ENCODE data around the gene TMEM80. TPM values are rescaled to one million over a fixed set of nuclear protein-coding genes. Genes with fewer than 3 reads are reported as not detected.
"Not testable (repeated sequence)": the region's sequence is repeated elsewhere in the genome, so short reads cannot be mapped to it uniquely, and the experiment has no call there.

TMEM80 gene
- total RNA-seq, 4 donors from 2014 or later = 19.3 to 121 (median 41.8) TPM

- Histone ChIP-seq H3K4me3 (no peak overlapping the region), H3K27ac (no peak overlapping the region), H3K4me1 (peaks cover 0 to 17% (median 7%) of the 10 kb centered on the region in 4 donors), H3K27me3 (no peaks in the 10 kb centered on the region), H3K9me3 (no peaks in the 10 kb centered on the region), H3K36me3 (peaks cover 0 to 2% (median 0%) of the 10 kb centered on the region in 4 donors)
- intact Hi-C loops (cut with DNase I; ENCODE audit: low total_unique reads) (no loop called here), in situ Hi-C loops (cut with MboI; ENCODE audit: low pct_ligation_motif_present in 1 of 4, low pct_unique_long_range_greater_than_20kb in 1 of 4, low sequenced_read_pairs in 3 of 4) (no loop called here)
- 80 to 87% methylated on average over 1 to 15 of the region's 15 CpGs for WGBS, 2 donors (ENCODE audit: low coverage in 1 of 2)
- TF ChIP-seq CTCF (IDR thresholded peaks at IDR 0.05) = no peak
- TF ChIP-seq POLR2AphosphoS5 (IDR thresholded peaks at IDR 0.05) = no peak
- TF ChIP-seq EP300 (IDR thresholded peaks at IDR 0.05; ENCODE audit: low read depth) = no peak
- DNase-seq = no peak
Observed at GRCh38 chr11:653837-654236, 41.8 kb upstream of the TMEM80 start.

DNA sequence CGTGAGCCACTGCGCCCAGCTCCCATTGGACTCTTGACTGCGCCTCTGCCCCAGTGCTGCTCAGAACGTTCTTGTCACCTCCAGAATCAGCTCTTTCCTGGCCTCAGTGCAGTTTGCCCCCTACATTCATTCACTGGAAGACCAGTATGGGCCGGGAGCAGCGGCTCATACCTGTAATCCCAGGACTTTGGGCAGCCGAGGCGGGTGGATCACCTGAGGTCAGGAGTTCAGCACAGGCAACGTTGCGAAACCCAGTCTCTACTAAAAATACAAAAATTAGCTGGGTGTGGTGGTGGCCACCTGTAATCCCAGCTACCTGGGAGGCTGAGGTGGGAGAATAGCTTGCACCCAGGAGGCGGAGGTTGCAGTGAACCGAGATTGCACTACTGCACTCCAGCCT, 41.2 kb upstream of the TMEM80 start:
- not testable (repeated sequence) for H3K4me3 ChIP-seq
- 89 to 100% methylated on average over 2 to 12 of the region's 12 CpGs for WGBS, 2 donors (ENCODE audit: low coverage in 1 of 2)

GRCh38 chr11:655036-655726, 40.4 kb upstream of the TMEM80 start:
- no peak for DNase-seq
- in situ Hi-C loops (cut with MboI; ENCODE audit: low pct_ligation_motif_present in 1 of 4, low pct_unique_long_range_greater_than_20kb in 1 of 4, low sequenced_read_pairs in 3 of 4) = no loop called here
- Histone ChIP-seq H3K9me3 (no peaks in the 10 kb centered on the region), H3K27ac (no peak overlapping the region), H3K4me3 (no peak overlapping the region), H3K4me1 (peaks cover 0 to 17% (median 7%) of the 10 kb centered on the region in 4 donors), H3K27me3 (no peaks in the 10 kb centered on the region), H3K36me3 (peaks cover 0 to 2% (median 0%) of the 10 kb centered on the region in 4 donors)
- WGBS, 2 donors (ENCODE audit: low coverage in 1 of 2) = 60 to 77% methylated on average over 2 to 30 of the region's 30 CpGs
- intact Hi-C loops (cut with DNase I; ENCODE audit: low total_unique reads) = no loop called here
- TF ChIP-seq POLR2AphosphoS5 (IDR thresholded peaks at IDR 0.05) = no peak
- TF ChIP-seq CTCF (IDR thresholded peaks at IDR 0.05) = no peak
- TF ChIP-seq EP300 (IDR thresholded peaks at IDR 0.05; ENCODE audit: low read depth) = no peak
- TF ChIP-seq POLR2A (IDR thresholded peaks at IDR 0.05) = no peak

More for the DNA sequence above, 41.2 kb upstream of the TMEM80 start:
- intact Hi-C loops (cut with DNase I; ENCODE audit: low total_unique reads); H3K27ac ChIP-seq; DNase-seq; H3K27me3 ChIP-seq; H3K9me3 ChIP-seq; H3K36me3 ChIP-seq; in situ Hi-C loops (cut with MboI; ENCODE audit: low pct_ligation_motif_present in 1 of 4, low pct_unique_long_range_greater_than_20kb in 1 of 4, low sequenced_read_pairs in 3 of 4): not testable (repeated sequence)
- peaks cover 0 to 17% (median 7%) of the 10 kb centered on the region in 4 donors for H3K4me1 ChIP-seq

GRCh38 chr11:656426-656825, 39.2 kb upstream of the TMEM80 start:
- no peaks in the 10 kb centered on the region for H3K27me3 ChIP-seq

More at GRCh38 chr11:656426-656825, 39.2 kb upstream of the TMEM80 start:
- no peak overlapping the region for H3K4me3 ChIP-seq
- H3K9me3 ChIP-seq = no peaks in the 10 kb centered on the region
- no peaks in the 10 kb centered on the region for H3K36me3 ChIP-seq
- peaks cover 0 to 17% (median 7%) of the 10 kb centered on the region in 4 donors for H3K4me1 ChIP-seq
- intact Hi-C loops (cut with DNase I; ENCODE audit: low total_unique reads) (no loop called here), in situ Hi-C loops (cut with MboI; ENCODE audit: low pct_ligation_motif_present in 1 of 4, low pct_unique_long_range_greater_than_20kb in 1 of 4, low sequenced_read_pairs in 3 of 4) (no loop called here)
- TF ChIP-seq POLR2A (IDR thresholded peaks at IDR 0.05) (no peak), POLR2AphosphoS5 (IDR thresholded peaks at IDR 0.05) (no peak), EP300 (IDR thresholded peaks at IDR 0.05; ENCODE audit: low read depth) (no peak), CTCF (IDR thresholded peaks at IDR 0.05) (no peak)
- WGBS, 2 donors (ENCODE audit: low coverage in 1 of 2) = 93 to 95% methylated on average over 4 to 11 of the region's 14 CpGs
- H3K27ac ChIP-seq = no peak overlapping the region
- DNase-seq = no peak
